CD4-positive, alpha-beta T cell treated with Interleukin-4 for 1 hour (primary cell): ENCODE measurements around the gene ZSWIM7.
"Not testable (repeated sequence)": the region's sequence is repeated elsewhere in the genome, so short reads cannot be mapped to it uniquely, and the experiment has no call there.

Experiments
- DNase-seq, 2 donors: peaks; one replicate each; pipeline ENCODE4 v3.0.0-alpha.2; 2020 to 2022

ZSWIM7 gene

GRCh38 chr17:15955793-15956541 lies 43.5 kb downstream of the ZSWIM7 start:
- DNase-seq, result no peak

GRCh38 chr17:15954222-15954621 lies 45.3 kb downstream of the ZSWIM7 start:
- DNase-seq, result no peak

DNA sequence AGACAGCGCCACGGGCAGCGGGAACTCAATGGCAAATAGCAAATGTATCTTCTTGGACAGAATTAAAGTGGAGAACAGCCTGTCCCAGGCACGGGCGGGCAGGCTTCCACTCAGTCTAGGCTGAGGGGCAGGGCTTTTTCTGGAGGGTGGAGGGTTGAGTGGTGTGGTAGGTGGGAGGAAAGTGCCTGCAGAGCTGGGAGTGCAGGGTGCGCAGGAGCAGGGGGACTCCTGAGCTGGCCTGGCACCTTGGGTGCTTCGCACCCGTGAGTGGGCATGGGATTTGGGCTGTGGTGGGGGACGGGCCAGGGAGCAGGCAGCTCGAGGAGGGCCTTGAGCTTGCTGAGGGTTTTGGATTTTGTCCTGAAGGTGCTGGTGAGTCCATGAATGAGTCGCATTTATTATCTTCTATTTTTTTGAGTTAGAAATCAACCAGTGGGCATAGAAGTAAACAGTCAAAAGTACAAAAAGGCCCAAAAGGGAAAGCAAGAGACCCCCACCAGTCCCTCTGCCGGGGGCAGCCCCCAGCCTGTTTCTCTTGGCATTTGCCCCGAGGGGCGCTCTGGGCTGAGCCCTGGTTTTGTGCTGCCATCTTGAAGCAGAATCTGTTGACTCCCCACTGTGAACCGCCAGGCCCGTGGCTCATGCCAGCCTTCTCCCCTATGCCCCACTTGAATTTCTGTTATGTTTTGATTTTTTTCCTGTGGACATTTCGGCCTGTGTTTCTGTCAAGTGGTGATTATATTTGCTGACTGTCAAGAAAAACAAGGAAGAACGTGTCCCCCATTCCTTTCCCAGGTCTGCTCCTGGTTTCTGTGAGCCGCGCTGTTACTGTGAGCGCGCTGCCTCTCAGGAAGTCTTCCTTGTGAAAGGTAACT lies 46.4 kb downstream of the ZSWIM7 start:
- no peak for DNase-seq

DNA sequence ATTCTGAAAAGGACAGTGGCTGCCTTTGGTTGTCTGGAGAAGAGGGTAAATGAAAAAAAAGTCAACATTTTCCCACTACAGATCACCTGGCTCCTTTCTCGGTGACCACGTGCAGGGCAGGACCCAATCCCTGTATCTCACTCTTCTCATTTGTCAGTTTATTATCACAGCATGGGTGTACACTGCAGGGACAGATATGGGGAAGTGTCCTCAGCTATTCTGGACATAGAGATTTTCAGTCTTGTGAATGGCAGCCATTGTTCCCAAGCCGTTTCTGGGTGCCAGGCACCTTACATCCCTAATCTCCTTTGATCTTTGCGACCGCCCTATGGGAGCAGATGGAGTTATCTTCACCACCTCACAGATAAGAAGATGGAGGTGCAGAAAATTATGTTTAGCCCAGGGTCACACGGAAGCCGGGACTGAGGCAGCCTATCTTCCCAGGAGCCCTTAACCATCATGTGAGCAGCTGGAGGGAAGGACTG lies 47.4 kb downstream of the ZSWIM7 start:
- DNase-seq, result no peak

DNA sequence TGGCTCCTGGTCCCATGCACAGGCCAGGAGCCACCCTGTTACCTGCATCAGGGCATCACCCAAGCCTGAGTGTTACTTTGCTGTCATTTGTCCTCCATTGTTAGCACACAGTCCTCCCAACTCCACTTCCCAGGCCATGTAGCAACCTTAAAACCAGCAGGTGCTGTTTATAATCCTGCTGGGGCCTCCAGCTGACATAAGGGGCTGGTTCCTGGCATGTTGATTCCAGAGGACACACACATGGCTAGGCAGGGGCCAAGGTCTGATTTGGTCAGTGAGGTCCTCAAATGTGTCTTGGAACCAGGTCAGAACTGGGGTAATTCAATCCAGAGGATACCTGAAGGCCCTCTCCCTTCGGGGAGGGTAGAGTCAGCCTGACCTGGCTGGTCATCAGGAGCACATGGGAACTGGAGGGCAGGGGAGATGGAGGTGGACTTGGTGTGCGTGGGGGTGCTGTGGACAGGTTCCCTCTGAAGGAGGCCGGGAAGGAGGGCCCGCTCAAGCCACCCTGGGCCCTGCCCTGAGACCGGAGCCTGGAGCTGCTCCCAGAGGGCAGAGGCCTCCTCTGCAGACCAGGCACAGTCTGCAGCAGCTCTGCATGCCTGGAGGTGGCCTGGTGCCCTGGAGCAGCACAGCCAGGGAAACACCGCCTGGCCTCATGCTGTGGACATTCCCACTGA lies 48.0 kb downstream of the ZSWIM7 start:
- no peak for DNase-seq

- DNase-seq, result no peak
Measured at GRCh38 chr17:15947976-15948752, 51.3 kb downstream of the ZSWIM7 start.

GRCh38 chr17:15947271-15947670 lies 52.2 kb downstream of the ZSWIM7 start:
- no peak for DNase-seq

DNA sequence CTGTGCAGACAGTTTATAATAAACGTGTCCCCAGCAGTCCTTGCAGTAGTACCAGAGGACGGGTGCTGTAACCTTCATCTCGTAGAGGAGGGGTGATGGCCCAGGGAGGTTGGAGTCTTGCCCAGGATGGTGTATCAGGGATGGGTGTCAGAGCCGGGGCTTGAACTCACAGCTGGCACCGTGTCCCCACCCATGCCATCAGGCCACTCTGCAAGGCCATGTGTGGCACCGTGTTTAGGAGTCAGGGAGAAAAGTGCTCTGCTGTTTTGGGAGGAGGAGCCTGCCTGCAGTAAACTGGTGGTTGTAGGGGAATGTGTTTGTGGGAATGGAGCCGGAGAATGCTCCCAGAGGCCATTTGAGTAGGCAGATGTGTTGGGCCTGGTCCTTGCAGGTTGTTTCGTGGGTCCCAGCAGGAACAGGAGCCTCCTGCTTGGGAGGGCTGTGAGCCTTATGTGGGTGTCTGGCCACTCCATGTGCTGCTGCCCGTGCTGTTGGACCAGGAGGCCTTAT lies 52.8 kb downstream of the ZSWIM7 start:
- DNase-seq, result no peak

DNA sequence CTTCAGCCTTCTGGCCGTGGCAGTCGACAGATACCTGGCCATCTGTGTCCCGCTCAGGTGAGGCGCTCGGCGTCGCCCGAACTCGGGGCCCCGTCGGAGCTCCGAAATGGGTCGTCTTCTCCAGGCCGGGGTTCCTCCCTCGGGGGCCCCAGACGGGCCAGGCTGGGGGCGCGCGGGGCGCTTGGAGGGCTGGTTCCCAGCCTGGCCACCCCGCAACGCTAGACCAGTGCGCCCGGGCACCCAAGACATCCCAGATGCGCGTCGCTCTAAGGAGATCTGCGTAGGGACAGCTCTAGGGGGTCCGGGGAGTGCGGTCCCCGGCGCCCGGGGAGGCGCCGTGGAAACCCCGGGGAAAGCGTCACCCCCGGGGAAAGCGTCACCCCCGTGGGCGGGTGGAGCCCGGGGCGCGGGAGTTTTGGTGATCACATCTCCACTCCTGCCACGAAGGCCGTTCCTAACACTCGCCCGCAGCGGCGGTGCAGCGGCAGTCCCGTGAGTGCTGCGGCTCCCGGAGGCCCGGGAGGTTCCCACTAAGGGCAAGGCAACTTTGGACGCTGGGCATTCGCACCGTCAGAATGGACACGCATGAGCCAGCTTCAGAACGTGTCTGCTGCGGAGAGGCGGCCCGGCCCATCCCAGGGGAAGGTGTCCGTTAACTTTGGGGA lies 53.8 kb downstream of the ZSWIM7 start:
- DNase-seq, result peak in 1 of 2 donors; percentile 23

DNA sequence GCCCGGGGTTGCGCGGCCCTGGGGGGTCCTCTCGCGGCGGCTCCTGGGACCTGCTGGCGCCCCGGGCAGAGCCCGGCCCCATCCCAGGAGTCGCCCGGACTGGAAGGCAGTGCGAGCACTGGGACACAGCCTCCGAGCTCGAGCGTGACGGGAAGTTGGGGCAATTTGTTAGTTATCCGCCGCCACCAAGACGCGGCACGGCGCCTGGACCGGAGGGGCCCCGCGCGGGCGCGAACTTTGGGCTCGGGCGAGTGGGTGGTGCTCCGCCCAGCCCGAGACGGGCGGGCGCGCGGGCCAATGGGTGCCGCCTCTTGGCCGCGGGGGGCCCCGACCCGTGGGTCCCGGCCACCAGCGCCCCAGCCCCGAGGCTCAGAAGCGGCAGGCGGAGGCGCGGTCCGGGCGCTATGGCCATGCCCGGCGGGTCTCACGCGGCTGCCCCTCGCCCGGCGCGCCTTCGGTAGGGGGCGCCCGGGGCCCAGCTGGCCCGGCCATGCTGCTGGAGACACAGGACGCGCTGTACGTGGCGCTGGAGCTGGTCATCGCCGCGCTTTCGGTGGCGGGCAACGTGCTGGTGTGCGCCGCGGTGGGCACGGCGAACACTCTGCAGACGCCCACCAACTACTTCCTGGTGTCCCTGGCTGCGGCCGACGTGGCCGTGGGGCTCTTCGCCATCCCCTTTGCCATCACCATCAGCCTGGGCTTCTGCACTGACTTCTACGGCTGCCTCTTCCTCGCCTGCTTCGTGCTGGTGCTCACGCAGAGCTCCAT lies 54.6 kb downstream of the ZSWIM7 start, which contains the start of gene ADORA2B:
TSS of gene ADORA2B (plus strand) at position 372 of the 768 bp plus-strand sequence. CDS start at position 491, 119 bp downstream.
- DNase-seq, result peak; percentile 21 to 40

DNA sequence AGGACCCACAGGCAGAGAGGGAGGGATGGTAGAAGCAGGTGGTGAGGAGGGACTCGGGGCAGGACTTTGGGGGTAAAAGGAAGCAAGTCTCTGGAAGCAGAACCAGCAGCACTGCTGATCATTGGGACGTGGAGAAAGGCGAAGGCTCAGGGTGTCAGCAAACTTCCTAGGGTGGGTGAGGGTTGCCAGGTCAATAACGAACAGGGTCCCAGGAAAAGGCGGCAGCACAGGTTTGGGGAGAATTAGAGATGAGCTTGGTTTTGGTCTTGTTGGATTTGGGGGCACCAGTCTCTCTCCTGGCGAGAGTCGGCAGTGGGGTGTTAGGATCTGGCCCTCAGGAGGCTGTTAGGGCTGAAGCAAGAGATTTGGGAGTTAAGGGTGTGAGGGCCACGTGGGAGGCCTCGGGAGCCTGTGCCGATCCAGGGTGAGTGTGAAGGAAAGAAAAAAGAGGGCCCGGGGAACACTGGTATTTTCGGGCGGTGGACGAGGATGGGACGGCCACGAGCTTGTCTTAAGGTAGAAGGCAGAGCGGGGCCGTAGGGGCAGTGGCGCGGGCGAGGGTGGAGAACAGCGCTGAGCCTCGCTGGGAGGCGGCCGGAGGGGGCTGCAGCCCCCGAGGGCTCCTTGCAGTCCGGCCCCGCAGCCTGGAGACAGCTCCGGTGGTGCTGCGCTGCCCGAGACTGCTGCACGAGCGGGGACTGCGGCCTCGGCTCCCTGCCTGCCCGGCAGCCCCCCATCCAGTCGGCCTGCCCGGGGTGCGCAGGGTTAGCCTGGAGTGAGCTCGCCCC lies 55.3 kb downstream of the ZSWIM7 start:
- DNase-seq, result no peak

DNA sequence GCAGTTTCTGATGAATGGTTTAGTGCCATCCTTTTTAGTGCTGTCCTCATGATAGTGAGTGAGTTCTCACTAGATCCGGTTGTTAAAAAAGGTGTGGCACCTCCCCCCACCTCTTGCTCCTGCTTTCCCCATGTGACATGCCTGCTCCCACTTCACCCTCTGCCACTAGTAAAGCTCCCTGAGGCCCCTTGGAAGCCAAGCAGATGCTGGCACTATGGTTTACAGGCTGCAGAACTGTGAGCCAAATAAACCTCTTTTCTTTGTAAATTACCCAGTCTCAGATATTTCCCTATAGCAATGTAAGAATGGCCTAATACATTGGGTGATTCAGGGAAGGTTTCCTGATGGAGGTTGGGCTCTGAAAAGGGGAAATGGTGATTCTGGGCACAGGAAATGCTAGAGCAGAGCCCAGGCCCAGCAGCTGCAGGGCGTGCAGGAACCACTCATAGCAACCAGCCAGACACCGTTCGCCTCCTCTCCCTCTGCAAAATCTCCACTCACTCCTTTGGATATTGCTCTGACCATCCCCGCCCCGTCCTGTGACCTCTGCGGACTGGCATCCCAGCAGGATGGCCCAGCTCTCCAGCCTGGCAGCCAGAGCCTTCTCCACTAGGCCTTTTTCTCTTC lies 57.2 kb downstream of the ZSWIM7 start:
- peak in 1 of 2 donors; percentile 52 for DNase-seq

DNA sequence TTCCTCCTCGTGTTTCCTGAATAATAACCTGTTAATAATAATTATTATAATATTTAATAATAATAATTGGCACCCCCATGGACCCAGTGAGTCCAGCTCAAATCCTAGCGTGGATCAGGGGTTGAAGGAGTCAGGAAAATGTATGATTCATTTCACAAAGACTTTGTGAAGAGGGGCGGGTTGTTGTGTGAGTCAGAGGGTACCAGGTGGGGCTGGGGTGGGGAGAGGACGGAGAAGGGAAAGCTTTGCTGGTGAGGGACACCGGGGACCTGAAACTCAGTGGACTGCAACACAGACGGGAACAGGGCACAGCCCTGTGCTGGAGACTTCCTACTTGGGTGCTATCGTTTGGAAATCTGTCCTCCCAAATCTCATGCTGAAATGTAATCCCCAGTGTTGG lies 57.7 kb downstream of the ZSWIM7 start:
- DNase-seq, result no peak

DNA sequence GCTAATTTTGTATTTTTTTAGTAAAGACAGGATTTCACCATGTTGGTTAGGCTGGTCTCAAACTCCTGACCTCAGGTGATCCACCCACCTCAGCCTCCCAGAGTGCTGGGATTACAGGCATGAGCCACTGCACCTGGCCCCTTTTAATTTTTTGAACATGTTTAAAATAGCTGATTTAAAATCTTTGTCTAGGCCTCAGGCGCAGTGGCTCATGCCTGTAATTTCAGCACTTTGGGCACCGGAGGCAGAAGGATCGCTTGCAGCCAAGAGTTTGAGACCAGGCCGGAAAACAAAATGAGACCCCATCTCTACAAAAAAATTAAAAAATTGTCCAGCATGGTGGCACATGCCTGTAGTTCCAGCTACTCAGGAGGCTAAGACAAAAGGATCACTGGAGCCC lies 63.0 kb downstream of the ZSWIM7 start:
- DNase-seq, result not testable (repeated sequence)

DNA sequence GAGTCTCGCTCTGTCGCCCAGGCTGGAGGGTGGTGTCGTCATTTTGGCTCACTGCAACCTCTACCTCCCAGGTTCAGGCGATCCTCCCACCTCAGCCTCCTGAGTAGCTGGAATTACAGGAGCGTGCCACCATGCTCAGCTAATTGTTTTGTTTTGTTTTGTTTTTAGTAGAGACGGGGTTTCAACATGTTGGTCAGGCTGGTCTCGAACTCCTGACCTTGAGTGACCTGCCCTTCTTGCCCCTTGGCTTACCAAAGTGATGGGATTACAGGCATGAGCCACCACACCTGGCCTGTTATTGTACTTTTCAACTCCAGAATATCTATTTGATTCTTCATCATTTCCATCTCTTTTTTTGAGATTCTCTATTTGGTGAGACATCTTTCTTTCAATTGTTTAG lies 63.6 kb downstream of the ZSWIM7 start:
- DNase-seq, result no peak

DNA sequence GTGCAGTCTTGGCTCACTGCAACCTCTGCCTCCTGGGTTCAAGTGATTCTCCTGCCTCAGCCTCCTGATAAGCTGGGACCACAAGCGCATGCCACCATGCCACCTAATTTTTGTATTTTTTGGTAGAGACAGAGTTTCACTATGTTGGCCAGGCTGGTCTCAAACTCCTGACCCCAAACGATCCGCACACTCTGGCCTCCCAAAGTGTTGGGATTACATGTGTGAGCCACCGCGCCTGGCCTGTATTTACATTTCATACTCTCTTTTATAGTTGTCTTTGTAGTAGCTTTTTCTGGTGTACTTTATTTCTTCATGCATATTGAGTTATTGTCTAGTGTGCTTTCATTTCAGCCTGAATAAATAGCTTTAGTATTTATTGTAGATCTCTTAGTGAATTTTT lies 64.6 kb downstream of the ZSWIM7 start:
- no peak for DNase-seq

GRCh38 chr17:15931394-15931793 lies 68.1 kb downstream of the ZSWIM7 start:
- DNase-seq, result no peak

DNA sequence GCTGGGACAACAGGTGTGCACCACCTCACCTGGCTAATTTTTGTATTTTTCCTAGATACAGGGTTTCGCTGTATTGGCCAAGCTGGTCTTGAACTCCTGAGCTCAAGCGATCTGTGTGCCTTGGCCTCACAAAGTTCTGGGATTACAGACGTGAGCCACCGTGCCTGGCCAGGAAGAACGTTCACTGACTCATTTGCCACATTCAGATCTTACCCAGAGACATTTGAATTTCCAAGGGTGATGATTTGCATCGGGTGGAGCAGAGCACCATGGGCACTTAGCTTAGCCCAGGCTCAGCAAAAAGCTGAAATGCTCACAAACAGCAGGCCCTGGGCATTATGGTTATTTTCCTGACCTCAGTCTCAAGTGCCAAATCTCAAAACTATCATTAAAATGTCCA lies 69.1 kb downstream of the ZSWIM7 start:
- DNase-seq, result no peak

GRCh38 chr17:15929941-15930340 lies 69.6 kb downstream of the ZSWIM7 start:
- no peak for DNase-seq
